HepG2 (cell line): ENCODE results near the gene ZNF22. TPM values are rescaled to one million over a fixed set of nuclear protein-coding genes. Genes with fewer than 3 reads are reported as not detected.

Experiments used
- KMT2B ChIP-seq: IDR thresholded peaks from 2 replicates; pipeline ENCODE4 v1.6.1; 2016; ENCODE audit warnings: missing genetic modification reagents, missing compliant biosample characterization
- NCOA1 ChIP-seq: sonication (generic); formaldehyde crosslinking; IDR thresholded peaks from 2 replicates; pipeline ENCODE4 v1.9.0; 2021; ENCODE audit warnings: missing genetic modification reagents
- NFKB2 ChIP-seq: sonication (generic); formaldehyde crosslinking; IDR thresholded peaks from 2 replicates; pipeline ENCODE4 v1.4.0; 2020; ENCODE audit warnings: missing genetic modification reagents, borderline replicate concordance
- NFRKB ChIP-seq: fragments of 450-650 bp; IDR thresholded peaks from 2 replicates; pipeline ENCODE4 v1.6.1; 2017
- PAX8 ChIP-seq: sonication (generic); formaldehyde crosslinking; IDR thresholded peaks from 2 replicates; pipeline ENCODE4 v1.8.0; 2022; ENCODE audit warnings: mild to moderate bottlenecking, missing genetic modification reagents, borderline replicate concordance
- PBX3 ChIP-seq: sonication (generic); formaldehyde crosslinking; IDR thresholded peaks from 2 replicates; pipeline ENCODE4 v1.8.1; 2023; ENCODE audit warnings: missing genetic modification reagents, inconsistent platforms, borderline replicate concordance
- RARA ChIP-seq: IDR thresholded peaks from 2 replicates; pipeline ENCODE4 v1.6.1; 2016; ENCODE audit warnings: missing genetic modification reagents, missing compliant biosample characterization
- SKI ChIP-seq: fragments of 450-650 bp; IDR thresholded peaks from one replicate; pipeline ENCODE4 v1.6.1; 2018; ENCODE audit warnings: mild to moderate bottlenecking; ENCODE audit not compliant: partially characterized antibody
- ZBTB33 ChIP-seq: sonication (generic); formaldehyde crosslinking; IDR thresholded peaks from 2 replicates; pipeline ENCODE4 v1.4.0; 2020; ENCODE audit warnings: missing genetic modification reagents
- ZNF232 ChIP-seq: sonication (generic); formaldehyde crosslinking; IDR thresholded peaks from 2 replicates; pipeline ENCODE4 v1.4.0; 2020; ENCODE audit warnings: missing genetic modification reagents, borderline replicate concordance
- ZNF432 ChIP-seq: sonication (generic); formaldehyde crosslinking; IDR thresholded peaks from 2 replicates; pipeline ENCODE4 v1.5.0; 2020; ENCODE audit warnings: missing genetic modification reagents, mild to moderate bottlenecking, borderline replicate concordance
- ZNF878 ChIP-seq: sonication (generic); formaldehyde crosslinking; IDR thresholded peaks from 2 replicates; pipeline ENCODE4 v1.8.1; 2023; ENCODE audit warnings: mild to moderate bottlenecking, missing genetic modification reagents, moderate library complexity
- ZNF891 ChIP-seq: sonication (generic); formaldehyde crosslinking; IDR thresholded peaks from 2 replicates; pipeline ENCODE4 v1.5.0; 2020; ENCODE audit warnings: mild to moderate bottlenecking, missing genetic modification reagents
- polyA plus RNA-seq, 8 experiments: library from polyadenylated mRNA; depleted of rRNA in 3 of 8; stranded (reverse) in 7 of 8; unstranded in 1 of 8; fragments of >200 nt; fragmentation: Illumina TruSeq in 4 of 8; extraction: Trizol in 4 of 8; gene quantifications; 2 replicates each; pipeline versions ENCODE4 v1.2.1 to v1.2.3, GENCODE V29; 2011 to 2016; ENCODE audit warnings: low read depth in 4 of 8, missing spikeins in 1 of 8, mixed read lengths in 1 of 8; ENCODE audit not compliant: insufficient read depth in 1 of 8
- total RNA-seq, 5 experiments: library from RNA; depleted of rRNA; stranded (reverse); fragments of >200 nt; fragmentation: Illumina TruSeq; extraction: Trizol; gene quantifications; 2 replicates each; pipeline ENCODE4 v1.2.3, GENCODE V29; 2016; ENCODE audit warnings: low read depth in 1 of 5
- TF ChIP-seq, protein P1 (sequence below): sonication (generic); formaldehyde crosslinking; IDR thresholded peaks from 2 replicates; pipeline ENCODE4 v1.4.0; 2020; ENCODE audit warnings: mild to moderate bottlenecking, missing genetic modification reagents
- TF ChIP-seq, protein P2 (sequence below): IDR thresholded peaks from 2 replicates; pipeline ENCODE4 v1.6.1; 2016; ENCODE audit warnings: low read depth, missing genetic modification reagents, missing compliant biosample characterization

Gene ZNF22
- total and polyA plus RNA-seq, 2 of the 13 experiments (the other 11 are each of a cell fraction or from before 2014, with no cell fraction given) = 0.40 to 1.3 TPM

GRCh38 chr10:44963772-44964633, 36.7 kb upstream of the ZNF22 start (continued):
- TF ChIP-seq ZNF432 (CRISPR knock-in tag) (no peak), KMT2B (CRISPR knock-in tag) (peak; percentile 62), NFRKB (no peak), ZNF878 (CRISPR knock-in tag) (no peak), PBX3 (CRISPR knock-in tag) (no peak), ZNF891 (CRISPR knock-in tag) (peak; percentile 90), NFKB2 (CRISPR knock-in tag) (peak; percentile 37; the same call in 1 of the 2 replicates), SKI (peak; percentile 75), ZNF232 (CRISPR knock-in tag) (0 out of 2 replicates have a peak, but pooled peaks have one; percentile 43), NCOA1 (CRISPR knock-in tag) (peak; percentile 54; the same call in 1 of the 2 replicates), PAX8 (CRISPR knock-in tag) (no peak), ZBTB33 (CRISPR knock-in tag) (peak; percentile 35; the same call in 1 of the 2 replicates), RARA (CRISPR knock-in tag) (peak; percentile 40; the same call in 1 of the 2 replicates)
- TF ChIP-seq, protein P1, sequence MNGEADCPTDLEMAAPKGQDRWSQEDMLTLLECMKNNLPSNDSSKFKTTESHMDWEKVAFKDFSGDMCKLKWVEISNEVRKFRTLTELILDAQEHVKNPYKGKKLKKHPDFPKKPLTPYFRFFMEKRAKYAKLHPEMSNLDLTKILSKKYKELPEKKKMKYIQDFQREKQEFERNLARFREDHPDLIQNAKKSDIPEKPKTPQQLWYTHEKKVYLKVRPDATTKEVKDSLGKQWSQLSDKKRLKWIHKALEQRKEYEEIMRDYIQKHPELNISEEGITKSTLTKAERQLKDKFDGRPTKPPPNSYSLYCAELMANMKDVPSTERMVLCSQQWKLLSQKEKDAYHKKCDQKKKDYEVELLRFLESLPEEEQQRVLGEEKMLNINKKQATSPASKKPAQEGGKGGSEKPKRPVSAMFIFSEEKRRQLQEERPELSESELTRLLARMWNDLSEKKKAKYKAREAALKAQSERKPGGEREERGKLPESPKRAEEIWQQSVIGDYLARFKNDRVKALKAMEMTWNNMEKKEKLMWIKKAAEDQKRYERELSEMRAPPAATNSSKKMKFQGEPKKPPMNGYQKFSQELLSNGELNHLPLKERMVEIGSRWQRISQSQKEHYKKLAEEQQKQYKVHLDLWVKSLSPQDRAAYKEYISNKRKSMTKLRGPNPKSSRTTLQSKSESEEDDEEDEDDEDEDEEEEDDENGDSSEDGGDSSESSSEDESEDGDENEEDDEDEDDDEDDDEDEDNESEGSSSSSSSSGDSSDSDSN (CRISPR knock-in tag) = peak; percentile 85
- TF ChIP-seq, protein P2, sequence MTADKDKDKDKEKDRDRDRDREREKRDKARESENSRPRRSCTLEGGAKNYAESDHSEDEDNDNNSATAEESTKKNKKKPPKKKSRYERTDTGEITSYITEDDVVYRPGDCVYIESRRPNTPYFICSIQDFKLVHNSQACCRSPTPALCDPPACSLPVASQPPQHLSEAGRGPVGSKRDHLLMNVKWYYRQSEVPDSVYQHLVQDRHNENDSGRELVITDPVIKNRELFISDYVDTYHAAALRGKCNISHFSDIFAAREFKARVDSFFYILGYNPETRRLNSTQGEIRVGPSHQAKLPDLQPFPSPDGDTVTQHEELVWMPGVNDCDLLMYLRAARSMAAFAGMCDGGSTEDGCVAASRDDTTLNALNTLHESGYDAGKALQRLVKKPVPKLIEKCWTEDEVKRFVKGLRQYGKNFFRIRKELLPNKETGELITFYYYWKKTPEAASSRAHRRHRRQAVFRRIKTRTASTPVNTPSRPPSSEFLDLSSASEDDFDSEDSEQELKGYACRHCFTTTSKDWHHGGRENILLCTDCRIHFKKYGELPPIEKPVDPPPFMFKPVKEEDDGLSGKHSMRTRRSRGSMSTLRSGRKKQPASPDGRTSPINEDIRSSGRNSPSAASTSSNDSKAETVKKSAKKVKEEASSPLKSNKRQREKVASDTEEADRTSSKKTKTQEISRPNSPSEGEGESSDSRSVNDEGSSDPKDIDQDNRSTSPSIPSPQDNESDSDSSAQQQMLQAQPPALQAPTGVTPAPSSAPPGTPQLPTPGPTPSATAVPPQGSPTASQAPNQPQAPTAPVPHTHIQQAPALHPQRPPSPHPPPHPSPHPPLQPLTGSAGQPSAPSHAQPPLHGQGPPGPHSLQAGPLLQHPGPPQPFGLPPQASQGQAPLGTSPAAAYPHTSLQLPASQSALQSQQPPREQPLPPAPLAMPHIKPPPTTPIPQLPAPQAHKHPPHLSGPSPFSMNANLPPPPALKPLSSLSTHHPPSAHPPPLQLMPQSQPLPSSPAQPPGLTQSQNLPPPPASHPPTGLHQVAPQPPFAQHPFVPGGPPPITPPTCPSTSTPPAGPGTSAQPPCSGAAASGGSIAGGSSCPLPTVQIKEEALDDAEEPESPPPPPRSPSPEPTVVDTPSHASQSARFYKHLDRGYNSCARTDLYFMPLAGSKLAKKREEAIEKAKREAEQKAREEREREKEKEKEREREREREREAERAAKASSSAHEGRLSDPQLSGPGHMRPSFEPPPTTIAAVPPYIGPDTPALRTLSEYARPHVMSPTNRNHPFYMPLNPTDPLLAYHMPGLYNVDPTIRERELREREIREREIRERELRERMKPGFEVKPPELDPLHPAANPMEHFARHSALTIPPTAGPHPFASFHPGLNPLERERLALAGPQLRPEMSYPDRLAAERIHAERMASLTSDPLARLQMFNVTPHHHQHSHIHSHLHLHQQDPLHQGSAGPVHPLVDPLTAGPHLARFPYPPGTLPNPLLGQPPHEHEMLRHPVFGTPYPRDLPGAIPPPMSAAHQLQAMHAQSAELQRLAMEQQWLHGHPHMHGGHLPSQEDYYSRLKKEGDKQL (CRISPR knock-in tag) = 0 out of 2 replicates have a peak, but pooled peaks have one; percentile 30
